IPS-18c (cell line): Measurements from ENCODE around the gene ZNF366.

Source experiments
- H3K4me3 ChIP-seq: 2 replicates; pipeline ENCODE4 v1.7.0; 2013; ENCODE audit warnings: low read depth, mild to moderate bottlenecking, low read length, moderate library complexity; ENCODE audit not compliant: insufficient read depth
- H3K9me3 ChIP-seq: one replicate; pipeline ENCODE4 v1.6.1; 2013; ENCODE audit warnings: mild to moderate bottlenecking, low read length, moderate library complexity; ENCODE audit not compliant: control insufficient read depth, insufficient read depth

The ZNF366 gene

GRCh38 chr5:72440207-72440638 lies 67.0 kb downstream of the ZNF366 start:
- Histone ChIP-seq H3K4me3 (no peak overlapping the region), H3K9me3 (no peaks in the 10 kb centered on the region)

- Histone ChIP-seq H3K9me3 (no peaks in the 10 kb centered on the region), H3K4me3 (no peak overlapping the region)
Measured at GRCh38 chr5:72439192-72439591, 68.0 kb downstream of the ZNF366 start.

- no peak overlapping the region for H3K4me3 ChIP-seq
- no peaks in the 10 kb centered on the region for H3K9me3 ChIP-seq
Measured at GRCh38 chr5:72438141-72438540, 69.1 kb downstream of the ZNF366 start.

GRCh38 chr5:72436796-72437471 lies 70.3 kb downstream of the ZNF366 start:
- H3K9me3 ChIP-seq, result no peaks in the 10 kb centered on the region
- H3K4me3 ChIP-seq, result no peak overlapping the region

- no peaks in the 10 kb centered on the region for H3K9me3 ChIP-seq
- H3K4me3 ChIP-seq, result no peak overlapping the region
Measured at GRCh38 chr5:72434781-72435437, 72.3 kb downstream of the ZNF366 start.

- no peaks in the 10 kb centered on the region for H3K9me3 ChIP-seq
Measured at GRCh38 chr5:72434056-72434780, 73.0 kb downstream of the ZNF366 start.

GRCh38 chr5:72433522-72433921 lies 73.7 kb downstream of the ZNF366 start:
- Histone ChIP-seq H3K9me3 (no peaks in the 10 kb centered on the region), H3K4me3 (no peak overlapping the region)

More at GRCh38 chr5:72434056-72434780, 73.0 kb downstream of the ZNF366 start:
- H3K4me3 ChIP-seq, result no peak overlapping the region

- no peak overlapping the region for H3K4me3 ChIP-seq
Measured at GRCh38 chr5:72428669-72429068, 78.5 kb downstream of the ZNF366 start.

GRCh38 chr5:72427488-72428437 lies 79.4 kb downstream of the ZNF366 start:
- H3K4me3 ChIP-seq, result no peak overlapping the region

More at GRCh38 chr5:72428669-72429068, 78.5 kb downstream of the ZNF366 start:
- no peaks in the 10 kb centered on the region for H3K9me3 ChIP-seq

GRCh38 chr5:72427016-72427415 lies 80.2 kb downstream of the ZNF366 start:
- Histone ChIP-seq H3K9me3 (no peaks in the 10 kb centered on the region), H3K4me3 (no peak overlapping the region)

More at GRCh38 chr5:72427488-72428437, 79.4 kb downstream of the ZNF366 start:
- no peaks in the 10 kb centered on the region for H3K9me3 ChIP-seq

GRCh38 chr5:72426019-72426418 lies 81.2 kb downstream of the ZNF366 start:
- H3K4me3 ChIP-seq, result no peak overlapping the region
- no peaks in the 10 kb centered on the region for H3K9me3 ChIP-seq

- Histone ChIP-seq H3K9me3 (no peaks in the 10 kb centered on the region), H3K4me3 (no peak overlapping the region)
Measured at GRCh38 chr5:72418271-72418670, 88.9 kb downstream of the ZNF366 start.

GRCh38 chr5:72417333-72418062 lies 89.7 kb downstream of the ZNF366 start:
- Histone ChIP-seq H3K9me3 (no peaks in the 10 kb centered on the region), H3K4me3 (no peak overlapping the region)

- H3K4me3 ChIP-seq, result no peak overlapping the region
- H3K9me3 ChIP-seq, result no peaks in the 10 kb centered on the region
Measured at GRCh38 chr5:72415616-72416325, 91.4 kb downstream of the ZNF366 start.

GRCh38 chr5:72412283-72413055 lies 94.7 kb downstream of the ZNF366 start:
- no peaks in the 10 kb centered on the region for H3K9me3 ChIP-seq

More at GRCh38 chr5:72412283-72413055, 94.7 kb downstream of the ZNF366 start:
- no peak overlapping the region for H3K4me3 ChIP-seq
